ENCODE measurements around the gene PHF14.

- TF ChIP-seq, protein P1, sequence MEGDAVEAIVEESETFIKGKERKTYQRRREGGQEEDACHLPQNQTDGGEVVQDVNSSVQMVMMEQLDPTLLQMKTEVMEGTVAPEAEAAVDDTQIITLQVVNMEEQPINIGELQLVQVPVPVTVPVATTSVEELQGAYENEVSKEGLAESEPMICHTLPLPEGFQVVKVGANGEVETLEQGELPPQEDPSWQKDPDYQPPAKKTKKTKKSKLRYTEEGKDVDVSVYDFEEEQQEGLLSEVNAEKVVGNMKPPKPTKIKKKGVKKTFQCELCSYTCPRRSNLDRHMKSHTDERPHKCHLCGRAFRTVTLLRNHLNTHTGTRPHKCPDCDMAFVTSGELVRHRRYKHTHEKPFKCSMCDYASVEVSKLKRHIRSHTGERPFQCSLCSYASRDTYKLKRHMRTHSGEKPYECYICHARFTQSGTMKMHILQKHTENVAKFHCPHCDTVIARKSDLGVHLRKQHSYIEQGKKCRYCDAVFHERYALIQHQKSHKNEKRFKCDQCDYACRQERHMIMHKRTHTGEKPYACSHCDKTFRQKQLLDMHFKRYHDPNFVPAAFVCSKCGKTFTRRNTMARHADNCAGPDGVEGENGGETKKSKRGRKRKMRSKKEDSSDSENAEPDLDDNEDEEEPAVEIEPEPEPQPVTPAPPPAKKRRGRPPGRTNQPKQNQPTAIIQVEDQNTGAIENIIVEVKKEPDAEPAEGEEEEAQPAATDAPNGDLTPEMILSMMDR (IDR thresholded peaks at IDR 0.05) = no peak
- no peak for TF ChIP-seq POLR2A (IDR thresholded peaks at IDR 0.05)
Observed at GRCh38 chr7:11082121-11082520, 108.4 kb downstream of the PHF14 start.
